Activated CD4-positive, alpha-beta T cell treated with anti-CD3 and anti-CD28 coated beads, Interleukin-2, amount 50 U/mL, for 1 hour (primary cell): ENCODE results near the gene ADARB2.
"Not testable (repeated sequence)": the region's sequence is repeated elsewhere in the genome, so short reads cannot be mapped to it uniquely, and the experiment has no call there.

Experiments
- DNase-seq: peaks from one replicate; pipeline ENCODE4 v3.0.0-alpha.2; 2020

ADARB2 gene

DNA sequence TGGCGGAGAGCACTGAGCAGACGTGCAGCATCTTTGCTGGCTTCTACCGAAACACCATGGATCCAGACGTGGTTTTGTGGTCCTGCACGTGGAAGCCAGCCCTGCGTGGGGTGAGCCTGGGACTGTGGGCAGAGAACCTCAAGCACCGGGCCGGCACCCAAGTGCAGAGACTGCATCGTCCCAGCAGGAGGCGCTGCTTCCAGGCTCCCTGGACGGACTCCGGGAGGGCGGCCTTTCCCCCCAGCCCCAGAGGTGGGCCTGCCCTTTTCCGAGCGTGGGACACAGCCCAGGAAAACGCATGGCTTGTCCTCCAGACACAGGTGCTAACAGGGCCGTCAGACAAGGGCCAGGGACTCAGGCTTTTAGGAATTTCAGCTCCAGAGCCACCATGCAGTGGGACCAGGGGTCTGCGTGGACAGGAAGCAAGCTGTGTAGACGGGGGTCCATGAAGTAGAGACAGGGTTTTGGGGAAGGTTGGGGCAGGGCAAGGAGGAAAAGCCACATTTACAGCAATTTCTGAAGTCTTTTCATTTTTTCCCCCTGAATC, 377.2 kb downstream of the ADARB2 start:
- no peak for DNase-seq

DNA sequence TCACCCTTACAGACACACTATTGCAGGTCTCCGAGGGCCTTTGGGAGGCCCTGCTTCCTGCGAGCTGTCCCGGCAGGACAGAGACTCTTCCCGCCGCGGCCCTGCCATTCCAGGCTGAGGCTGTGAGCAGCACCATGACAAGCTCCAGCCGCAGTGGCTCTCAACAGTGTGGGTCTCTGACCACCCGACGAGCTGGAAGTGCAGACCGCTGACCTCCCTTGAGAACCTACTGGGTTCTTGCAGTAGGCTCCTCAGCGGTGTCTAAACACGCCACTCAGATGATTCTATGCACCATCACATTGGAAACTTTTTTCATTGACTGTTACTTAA, 377.7 kb downstream of the ADARB2 start:
- DNase-seq: no peak

DNA sequence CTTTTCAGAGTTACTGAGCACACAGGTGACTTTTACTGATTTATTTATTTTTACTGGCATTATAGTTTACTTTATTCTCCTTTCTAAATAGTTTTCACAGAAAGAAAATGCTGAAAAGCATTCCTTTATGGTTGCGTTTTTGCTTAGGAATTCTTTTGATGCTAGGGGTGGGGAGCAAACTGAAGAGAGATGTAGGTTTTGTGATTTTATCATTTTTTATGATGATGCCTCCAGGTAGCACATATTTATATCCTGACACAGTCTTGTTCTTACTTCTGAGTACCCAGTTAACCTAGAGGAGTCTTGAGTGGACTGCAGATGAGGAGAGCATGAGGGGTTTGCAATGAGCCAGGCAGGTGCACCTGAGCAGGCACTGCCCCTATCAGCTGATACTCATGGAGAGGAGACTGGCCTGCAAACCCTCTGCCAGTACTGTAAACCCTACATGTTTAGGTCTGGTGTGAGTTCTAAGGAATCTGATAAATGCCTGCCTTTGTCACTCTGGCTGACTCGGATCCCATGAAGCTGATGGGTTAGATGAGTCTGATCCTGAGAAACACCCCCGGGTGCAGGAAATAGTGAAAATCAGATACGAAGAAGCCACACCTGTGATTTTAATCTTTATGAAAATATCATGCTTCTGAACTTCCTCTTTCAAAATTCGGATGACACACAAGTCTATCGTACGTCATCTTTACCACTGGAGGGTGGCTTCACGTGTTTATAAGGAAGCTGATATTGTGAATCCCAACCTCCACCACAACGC, 378.3 kb downstream of the ADARB2 start:
- DNase-seq: no peak

DNA sequence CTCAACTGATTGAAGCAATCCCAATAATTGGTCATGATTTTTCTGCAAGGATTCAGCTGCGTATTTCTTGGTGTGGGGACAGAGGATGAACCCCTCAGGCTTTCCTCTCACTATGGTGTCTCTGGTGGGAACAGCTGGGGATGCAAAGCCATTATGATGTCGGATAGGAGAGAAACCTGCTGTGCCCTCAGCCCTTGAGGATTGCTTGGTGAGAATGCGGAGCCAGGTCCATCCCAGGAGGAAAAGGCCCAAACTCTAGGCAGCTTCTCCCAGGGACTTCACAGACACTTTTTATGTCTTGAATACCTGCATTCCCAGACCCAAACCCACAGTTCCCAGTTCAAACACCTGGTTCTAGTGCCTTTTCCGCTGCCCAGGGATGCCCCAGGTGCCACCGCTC, 379.2 kb downstream of the ADARB2 start:
- no peak for DNase-seq

DNA sequence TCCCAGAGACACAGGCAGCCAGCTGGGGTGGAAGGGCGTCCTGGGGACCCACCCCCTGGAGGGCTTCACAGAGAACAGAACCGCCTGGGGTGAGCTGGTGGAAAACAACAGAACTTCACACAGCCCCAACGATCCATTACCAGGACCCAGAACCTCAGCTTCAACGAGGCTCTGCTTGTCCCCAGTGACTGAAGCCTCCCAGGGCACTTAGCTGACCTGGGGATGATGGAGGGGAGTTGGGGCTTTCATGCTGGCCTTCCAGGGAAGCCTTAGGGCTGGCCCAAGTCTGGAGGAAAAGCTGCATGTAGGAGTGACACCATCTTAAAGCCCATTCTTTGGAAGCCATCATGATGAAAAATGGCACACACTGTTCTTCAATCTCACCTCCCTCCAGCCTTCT, 381.0 kb downstream of the ADARB2 start:
- DNase-seq: no peak

DNA sequence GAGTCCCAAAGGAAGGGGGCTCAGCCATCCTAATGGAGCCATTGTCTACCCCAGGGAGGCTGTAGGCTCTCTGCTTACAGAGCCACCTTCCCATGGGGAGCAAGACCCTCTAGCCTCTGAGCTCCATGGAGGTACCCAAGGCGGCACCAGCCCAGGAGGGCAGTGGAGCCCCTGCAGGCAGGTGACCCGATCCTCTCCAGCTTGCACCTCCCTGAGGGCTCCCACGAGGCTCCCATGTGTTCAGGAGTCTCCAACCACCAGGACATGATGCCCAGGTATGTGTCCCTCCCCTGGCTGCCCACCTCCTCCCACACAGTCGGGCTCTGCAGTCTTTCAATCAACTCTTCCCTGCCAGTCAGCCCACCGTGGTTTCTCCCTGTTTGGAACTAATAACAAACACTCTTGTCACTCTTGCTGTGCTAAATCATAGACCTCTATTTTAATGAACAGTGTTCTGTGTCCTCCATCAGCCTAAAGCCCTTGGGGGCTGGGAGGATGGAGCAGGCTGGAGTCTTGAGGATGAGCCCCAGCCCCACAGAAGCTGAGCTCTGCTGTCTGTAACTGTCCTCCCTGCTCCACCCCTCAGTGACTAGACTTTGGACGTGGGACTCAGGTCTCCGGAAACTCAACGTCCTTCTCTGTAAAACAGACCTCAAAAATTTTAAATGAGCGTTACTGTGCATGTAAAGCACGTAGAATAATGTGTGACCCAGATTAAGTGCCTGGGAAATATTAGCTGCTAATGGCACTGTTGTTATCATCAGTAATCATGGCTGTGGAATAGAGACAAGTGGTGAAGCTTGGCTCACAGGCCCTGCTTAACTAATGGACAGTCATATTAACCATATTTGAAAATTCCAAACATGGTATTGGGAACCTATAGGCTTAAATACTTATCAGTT, 382.3 kb downstream of the ADARB2 start:
- no peak for DNase-seq

DNA sequence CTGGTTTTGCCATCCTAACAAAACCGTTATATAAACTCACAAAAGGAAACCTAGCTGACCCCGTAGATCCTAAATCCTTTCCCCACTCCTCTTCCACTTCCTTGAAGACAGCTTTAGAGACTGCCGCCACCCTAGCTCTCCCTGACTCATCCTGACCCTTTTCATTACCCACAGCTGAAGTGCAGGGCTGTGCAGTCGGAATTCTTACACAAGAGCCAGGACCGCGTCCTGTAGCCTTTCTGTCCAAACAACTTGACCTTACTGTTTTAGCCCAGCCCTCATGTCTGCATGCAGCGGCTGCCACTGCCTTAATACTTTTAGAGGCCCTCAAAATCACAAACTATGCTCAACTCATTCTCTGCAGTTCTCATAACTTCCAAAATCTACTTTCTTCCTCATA, 385.0 kb downstream of the ADARB2 start:
- DNase-seq: not testable (repeated sequence)

DNA sequence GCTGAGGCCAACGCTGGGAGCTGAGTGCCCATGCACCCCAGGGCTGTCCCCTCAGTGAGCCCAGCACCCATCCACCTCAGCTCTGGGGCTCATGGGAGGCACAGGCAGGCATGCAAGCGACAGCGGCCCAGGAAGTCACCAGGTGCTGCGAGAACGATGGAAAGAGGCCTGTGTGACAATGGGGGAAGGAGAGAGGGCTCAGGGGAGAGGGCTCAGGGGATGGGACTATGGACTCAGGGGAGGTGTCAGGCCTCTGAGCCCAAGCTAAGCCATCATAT, 388.6 kb downstream of the ADARB2 start:
- no peak for DNase-seq

DNA sequence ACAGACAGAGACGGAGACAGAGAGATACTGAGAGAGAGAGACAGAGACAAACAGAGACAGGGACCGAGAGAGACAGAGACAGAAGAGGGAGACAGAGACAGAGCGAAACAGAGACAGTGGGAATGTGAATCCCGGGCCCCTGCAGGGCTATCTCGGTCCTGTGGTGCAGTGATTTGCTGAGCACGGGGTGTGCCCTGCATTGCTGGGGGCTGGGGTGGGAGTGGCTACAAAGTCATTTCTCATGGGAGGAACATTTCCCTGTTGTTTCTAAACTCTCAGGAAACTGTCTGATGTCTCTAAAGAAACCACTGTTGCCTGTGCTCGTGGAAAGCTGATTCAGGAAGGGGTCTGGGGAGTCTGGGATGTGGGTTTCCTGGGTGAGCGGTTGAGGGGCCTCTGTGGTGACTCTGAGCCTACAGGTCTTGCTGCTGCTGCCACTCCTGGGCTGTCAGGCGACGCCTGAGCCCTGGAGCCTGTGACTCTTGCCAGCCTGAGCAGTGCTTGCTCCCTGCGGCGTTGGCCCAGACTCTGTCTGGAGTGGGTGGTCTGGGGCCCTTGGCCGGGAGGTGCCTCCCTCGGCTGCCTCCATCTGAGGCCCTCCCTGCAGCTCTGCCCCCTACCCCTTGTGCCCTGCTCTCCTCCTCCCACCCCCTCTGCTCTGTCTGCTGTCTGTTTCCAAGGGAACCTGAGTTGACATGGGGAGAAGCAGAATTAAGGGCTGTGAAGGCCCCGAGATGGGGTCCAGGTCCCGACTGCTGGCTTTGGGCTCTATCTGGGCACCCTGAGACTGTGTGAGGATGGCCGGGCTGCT, 389.2 kb downstream of the ADARB2 start:
- DNase-seq: no peak

DNA sequence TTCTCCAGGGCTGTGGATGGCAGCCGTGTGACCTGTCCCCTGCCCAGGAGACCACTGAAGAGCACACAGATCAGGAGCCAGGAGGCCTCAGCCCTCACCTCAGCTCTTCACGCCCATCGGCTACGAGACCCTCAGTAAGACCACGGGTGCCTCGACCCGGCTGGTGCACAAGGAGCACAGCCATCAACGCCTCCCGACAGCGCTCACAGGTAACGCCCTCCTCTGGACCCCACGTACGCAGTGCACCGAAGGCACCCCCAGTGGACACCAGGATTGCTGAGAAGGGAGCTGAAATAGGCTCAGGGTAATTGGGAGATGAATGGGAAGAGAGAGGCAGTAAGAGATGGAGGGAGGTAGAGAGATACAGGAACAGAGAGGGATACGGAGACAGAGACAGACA, 389.8 kb downstream of the ADARB2 start:
- no peak for DNase-seq

DNA sequence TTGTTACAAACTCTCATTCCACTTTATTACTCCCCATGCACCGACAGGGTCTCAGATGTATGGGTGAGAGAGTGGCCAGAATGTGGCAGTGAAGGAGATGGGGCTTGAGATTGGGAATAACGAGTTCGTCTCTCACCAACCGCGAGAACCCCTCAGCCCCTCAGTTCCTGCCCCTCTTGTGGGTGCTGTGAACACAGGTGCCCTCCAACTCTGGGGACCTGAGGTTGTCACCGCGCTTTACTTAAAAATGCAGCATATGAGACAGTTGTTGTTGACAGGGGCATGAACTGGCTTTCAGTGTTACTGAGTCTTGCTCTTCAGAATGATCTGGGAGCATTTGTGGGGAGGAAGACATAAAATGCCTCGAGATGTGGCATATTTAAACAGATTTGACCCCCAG, 391.1 kb downstream of the ADARB2 start:
- no peak for DNase-seq

DNA sequence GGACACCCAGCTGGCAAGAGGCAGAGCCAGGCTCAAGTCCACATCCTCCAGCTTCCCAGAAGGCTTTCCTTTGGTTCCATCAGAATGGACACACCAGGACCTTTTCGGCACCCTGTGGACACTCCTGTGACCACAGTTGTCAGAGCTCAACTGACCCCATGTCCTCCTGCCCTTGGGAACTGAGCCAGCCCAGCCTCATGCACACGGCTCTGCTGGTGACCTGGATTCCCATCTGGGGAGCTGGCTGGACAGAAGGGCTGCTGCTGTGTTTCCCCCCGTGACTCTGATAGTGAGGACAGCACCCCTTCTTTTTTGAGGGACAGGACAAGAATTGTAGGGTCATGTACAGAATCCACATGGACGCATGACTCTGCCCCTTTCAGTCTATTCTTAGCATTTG, 392.0 kb downstream of the ADARB2 start:
- DNase-seq: no peak

DNA sequence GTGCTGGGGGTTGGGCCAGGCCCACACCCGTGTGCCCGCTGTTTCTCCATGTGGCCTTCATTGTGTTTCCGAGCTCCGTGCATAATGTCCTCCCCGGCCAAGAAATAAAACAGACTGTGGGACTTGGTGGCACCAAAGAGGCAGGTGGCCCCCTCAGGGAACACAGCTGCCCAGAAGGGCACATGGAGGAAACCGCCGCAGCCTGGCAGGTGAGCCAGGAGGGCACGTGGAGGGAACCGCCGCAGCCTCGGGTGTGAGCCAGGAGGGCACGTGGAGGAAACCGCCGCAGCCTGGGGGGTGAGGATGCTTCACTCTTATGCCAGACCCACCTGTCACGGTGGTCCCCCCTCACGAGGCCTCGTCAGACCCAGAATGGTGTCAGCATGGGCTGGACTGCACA, 392.5 kb downstream of the ADARB2 start:
- no peak for DNase-seq

DNA sequence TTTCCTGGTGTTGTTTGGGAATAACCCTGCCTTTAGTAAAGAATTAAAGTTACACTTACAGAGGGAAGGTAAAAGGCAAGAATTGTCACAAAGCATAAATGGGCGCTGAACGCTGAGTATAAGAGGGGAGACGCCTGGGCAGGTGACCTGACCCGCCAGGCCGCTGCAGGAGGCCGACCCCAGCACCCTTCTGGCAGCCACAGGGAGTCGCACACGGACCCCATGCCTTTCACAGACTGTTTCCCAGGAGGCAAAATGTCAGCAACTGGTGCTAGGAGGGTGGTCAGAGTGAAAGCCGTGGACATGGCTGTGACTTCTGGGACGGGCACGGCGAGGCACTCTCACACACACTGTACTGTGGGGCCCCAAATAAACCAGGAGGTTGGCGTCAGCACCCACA, 392.9 kb downstream of the ADARB2 start:
- no peak for DNase-seq

DNA sequence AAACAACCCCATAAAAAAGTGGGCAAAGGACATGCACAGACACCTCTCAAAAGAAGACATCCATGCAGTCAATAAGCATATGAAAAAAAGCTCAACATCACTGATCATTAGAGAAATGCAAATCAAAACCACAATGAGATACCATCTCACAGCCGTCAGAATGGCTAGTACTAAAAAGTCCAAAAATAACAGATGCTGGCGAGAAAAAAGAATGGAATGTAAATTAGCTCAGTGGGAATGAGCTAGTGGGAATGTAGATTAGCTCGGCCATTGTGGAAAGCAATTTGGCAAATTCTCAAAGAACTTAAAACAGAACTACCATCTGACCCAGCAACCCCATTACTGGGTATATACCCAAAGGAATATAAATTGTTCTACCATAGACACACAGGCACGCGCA, 394.1 kb downstream of the ADARB2 start:
- DNase-seq: no peak

DNA sequence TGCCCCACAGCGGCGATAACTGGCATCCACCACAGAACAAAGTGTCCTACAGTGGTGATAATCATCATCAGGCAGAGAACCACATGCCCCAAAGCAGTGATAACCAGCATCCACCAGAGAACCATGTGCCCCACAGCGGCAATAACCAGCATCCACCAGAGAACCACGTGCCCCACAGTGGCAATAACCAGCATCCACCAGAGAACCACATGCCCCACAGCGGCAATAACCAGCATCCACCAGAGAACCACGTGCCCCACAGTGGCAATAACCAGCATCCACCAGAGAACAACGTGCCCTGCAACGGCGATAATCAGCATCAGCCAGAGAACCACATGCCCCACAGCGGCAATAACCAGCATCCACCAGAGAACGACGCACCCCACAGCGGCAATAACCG, 396.3 kb downstream of the ADARB2 start:
- DNase-seq: not testable (repeated sequence)

DNA sequence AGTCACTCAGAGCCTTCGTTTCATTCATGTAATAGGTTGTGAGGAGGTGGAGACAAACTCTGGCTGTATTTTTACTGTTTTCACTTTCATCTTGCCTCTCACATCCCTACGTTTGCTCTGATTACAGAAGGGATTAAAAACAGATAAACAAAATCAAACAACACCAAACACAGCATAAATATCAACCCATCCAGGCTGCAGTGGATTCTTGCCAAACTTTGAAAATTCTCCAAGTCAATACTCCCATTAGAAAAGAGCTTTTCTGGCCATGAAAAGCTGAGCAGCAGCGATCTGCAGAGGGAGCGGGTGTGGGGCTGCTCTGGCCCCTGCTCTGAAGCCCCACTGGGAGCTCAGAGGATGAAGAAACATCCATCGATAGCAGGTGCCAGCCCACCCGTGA, 397.9 kb downstream of the ADARB2 start:
- DNase-seq: no peak

DNA sequence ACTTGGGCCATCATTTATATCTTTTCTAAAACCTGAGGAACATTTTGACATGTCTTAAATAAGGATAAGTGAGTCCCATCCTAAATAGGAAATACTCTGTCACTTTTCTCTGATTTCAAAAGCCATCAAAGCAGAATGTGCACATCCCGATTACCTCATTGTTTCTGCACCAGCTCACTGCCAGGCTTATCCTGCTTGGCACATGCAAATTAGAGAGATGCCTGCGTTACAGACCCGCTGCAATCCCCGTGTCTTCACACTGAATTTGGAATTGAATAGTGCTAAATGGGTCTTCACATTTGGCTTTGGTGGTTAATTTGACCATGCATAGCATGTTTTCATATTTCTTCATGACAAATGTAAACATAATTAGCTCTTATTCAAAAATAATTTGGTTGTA, 401.7 kb downstream of the ADARB2 start:
- no peak for DNase-seq

DNA sequence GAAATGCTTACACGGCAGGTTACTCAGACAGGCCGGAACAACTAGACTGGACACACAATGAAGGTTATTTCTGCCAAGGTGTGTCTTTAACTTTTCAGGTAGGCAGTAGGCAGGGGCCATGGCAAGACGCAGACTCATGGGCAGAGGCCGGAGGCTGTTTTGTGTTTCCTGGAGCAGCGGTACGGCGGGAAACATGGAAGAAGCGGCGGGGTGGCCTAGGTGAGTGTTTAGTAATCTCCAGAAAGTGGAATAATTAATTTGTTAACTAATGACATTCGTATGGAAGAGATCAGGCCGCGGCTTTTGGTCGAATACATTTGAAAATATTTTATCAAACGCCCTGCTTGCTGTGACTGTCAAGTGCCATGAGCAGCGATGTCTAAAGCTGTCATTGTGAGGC, 403.3 kb downstream of the ADARB2 start:
- no peak for DNase-seq

DNA sequence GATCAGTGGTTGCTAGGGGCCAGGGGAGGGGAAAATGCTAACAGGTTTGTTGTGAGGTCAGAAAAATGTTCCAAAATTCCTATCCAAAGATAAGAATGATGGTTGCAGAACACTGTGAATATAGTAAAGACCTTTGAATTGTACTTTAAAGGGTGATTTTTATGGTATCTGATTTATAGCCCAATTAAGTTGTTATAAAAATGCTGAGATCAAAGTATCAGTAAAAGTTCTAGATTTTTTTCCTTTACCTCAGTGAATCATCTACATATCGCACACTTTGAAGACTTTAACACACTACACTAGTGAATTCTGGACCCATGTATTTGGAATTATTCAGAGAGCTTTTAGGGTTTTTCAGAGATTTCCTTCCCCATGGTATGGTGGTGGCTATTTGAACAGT, 405.8 kb downstream of the ADARB2 start:
- no peak for DNase-seq

DNA sequence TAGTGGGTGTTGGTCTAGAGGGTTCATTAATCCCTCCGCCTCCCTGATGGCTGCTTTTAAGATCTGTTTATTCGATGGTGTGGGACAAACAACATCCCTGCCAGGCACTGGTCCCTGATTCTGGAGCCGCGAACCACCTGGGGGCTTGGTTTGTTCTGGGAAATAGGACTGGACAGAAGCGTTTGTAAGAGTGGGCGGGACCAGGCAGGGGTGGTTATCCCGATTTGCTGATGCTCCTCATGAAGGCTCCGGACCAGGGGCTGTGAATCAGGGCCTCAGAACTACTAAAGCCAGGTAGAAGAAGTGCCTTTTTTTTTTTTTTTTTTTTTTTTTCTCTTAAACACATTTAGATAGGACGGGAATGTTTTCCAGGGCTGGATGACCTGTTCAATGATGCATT, 407.7 kb downstream of the ADARB2 start:
- DNase-seq: no peak

DNA sequence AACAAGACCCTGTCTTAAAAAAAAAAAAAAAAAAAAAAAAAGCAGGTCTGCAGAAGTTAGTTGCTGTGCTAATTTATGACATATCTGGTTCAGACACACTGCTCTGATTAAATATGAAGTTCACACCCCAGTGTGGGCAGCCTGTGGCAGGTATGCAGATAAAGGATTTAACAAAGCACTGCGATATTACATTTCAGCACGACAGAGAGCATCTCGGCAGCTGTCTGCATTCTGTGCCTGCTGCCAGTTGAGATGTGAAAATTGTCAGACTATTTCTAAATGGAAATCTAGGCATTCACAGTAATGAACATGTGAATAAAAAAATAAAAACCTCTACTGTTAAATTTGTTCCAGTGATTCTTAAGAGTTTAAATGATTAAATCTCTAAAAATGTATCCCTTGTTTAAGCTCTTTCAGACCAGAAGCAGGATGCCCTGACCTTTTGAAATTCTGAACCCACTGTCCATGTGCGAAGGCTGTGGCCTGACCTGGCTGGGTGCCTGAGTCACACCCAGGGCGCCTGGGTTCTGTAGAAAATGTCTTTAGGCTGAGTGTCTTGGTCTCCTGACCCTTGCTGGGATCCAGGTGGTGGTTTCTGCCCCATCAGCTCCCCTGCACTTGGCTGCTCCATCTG, 408.2 kb downstream of the ADARB2 start:
- DNase-seq: no peak

DNA sequence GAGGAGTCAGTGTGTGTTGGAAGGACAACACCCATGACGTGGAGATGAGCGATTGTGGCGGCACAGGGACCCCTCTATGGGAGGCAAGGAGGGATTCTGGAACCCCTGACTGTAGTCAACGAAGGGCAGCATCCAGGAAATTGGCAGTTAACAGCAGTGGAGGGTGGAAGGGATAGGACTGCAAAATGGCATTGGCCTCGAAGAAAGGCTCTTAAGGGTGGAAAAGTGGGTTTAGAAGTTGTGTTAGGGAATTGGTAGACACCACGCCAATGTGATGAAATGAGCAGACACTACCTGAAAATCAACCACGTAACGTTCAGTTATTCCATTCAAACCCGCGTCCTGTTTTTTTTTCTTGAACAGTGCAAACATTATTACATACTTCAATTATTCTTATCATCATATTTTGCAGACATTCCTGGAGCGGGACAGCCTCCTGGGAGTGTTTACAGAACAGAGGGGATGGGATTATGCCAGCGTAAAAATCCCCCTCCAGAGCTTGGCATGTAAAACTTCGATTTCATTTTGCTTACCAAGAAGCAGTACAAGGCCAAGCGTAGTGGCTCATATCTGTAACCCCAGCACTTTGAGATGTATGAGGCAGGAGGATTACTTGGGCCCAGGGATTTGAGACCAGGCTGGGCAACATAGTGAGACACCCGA, 409.0 kb downstream of the ADARB2 start:
- DNase-seq: no peak
